ENCODE measurements around the gene SI. TPM values are rescaled to one million over a fixed set of nuclear protein-coding genes. Genes with fewer than 3 reads are reported as not detected.

Gene SI
- not detected in 5 replicates for total RNA-seq (2022; extraction: Qiagen RNA extraction; ENCODE audit: low read depth)

GRCh38 chr3:165078293-165078692 lies at the start of gene SI:
Gene SI, minus strand, starts transcription at chr3:165078496. Its CDS starts 2,484 bp downstream, at chr3:165076012.

Other genes with a start within 250 kb of the SI start
- gene SLITRK3, start 117.9 kb upstream of the SI start, total RNA-seq (2022; extraction: Qiagen RNA extraction; ENCODE audit: low read depth): not detected in 5 replicates